ENCODE measurements around the gene MAP7D1.

DNA sequence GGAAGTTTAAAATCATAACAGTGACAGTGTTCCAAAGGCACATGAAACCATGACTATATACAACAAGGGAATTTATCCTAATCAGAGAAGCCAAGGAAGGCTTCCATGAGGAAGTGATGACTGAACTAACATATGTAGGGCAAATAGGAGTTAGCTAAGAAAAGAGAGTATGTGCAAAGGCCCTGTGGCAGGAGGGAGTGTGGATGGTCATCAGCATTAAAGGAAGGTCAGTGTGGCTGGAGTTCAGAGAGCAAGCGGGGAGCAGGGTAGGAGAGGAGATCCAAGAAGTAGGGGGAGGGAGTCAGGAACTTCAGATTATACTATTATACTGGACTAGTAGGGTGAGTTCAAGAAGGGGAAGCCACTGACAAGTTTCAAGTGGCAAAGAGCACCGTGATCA, 8.4 kb downstream of the MAP7D1 start:
- TF ChIP-seq YY1 (IDR thresholded peaks at IDR 0.05; ENCODE audit: insufficient read depth, insufficient read length) (no peak), SUZ12 (IDR thresholded peaks at IDR 0.05; ENCODE audit: extremely low read depth, insufficient read depth, insufficient read length) (no peak)
